ENCODE results near the gene FAM78B.

Gene FAM78B

GRCh38 chr1:166114419-166114818, 52.4 kb downstream of the FAM78B start:
- DNase-seq, result no peak

GRCh38 chr1:166113630-166114029, 53.2 kb downstream of the FAM78B start:
- no peak for DNase-seq

GRCh38 chr1:166113031-166113430, 53.8 kb downstream of the FAM78B start:
- DNase-seq, result no peak

DNA sequence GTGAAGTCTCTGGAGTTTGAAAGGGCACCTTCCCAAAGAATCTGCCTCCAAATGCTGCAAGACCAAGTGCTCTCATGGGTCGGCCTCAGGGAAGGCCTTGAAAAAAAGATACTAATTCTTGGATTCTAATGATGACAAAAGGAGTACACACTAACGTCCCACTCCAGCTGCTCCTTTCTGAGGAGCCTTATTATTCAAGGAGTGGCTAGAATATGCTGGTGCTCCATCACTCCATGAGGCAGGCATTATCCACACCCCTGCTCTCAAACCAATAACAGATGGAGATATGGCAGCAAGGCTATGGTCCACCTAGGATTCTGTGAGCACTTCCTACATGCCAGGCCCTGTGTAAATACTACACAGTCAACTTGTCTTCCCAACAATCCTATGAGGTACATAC, 54.4 kb downstream of the FAM78B start:
- no peak for DNase-seq

- no peak for DNase-seq
Measured at GRCh38 chr1:166111430-166111829, 55.4 kb downstream of the FAM78B start.

DNA sequence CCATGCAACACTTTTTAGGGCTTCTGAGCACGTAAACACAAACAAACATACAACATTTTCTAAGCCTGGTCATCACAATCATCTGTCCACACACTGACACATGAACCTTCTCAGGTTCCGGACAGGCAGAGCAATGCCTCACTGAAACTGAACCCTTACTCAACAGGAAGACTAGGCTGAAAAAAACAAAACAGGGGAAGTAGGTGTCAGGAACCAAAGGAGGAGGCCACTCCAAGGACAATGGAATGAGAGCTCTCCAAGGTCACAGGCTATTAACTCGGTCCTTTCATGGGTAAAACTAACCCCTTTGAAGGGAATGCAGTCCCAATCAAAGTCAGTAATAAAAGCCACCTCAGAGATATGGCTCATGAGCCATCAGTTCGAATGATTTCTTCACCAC, 76.6 kb downstream of the FAM78B start:
- no peak for DNase-seq

DNA sequence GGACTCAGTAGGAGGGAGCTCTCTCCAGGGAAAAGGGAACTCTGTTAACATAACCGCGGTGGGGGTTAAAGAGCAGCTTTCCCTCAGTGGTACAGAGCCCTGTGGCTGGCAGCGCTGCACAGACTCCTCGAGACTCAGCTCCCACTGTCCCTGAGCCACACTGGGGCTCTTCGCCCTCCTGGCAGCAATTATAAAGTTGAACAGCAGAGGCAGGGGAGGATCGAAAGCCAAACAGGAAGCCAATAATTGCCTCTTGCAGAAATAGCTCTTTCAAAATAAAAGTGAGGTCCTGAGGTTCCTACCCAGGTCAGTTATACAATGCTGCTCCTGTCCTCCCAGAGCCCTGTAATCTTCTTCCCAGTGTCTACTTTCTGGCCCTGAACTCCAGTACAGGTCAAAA, 77.0 kb downstream of the FAM78B start:
- DNase-seq, result no peak

DNA sequence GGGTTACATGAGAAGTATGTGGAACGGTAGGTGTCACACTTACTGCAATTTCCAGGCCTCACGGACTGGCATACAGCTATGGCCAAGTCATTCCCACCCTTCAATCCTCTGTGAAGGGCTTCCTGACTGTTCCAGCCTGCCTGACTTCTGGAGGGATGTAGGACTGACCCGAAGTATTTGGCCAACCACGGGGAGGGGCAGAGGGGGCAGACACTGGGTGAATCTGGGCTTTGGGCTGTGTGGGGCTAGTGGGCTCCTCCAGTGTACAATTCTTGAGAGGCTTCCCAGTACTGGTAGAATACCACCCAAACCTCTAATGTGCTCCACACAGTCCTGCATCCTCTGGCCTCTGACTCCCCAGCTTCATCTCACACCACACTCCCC, 78.2 kb downstream of the FAM78B start:
- no peak for DNase-seq

DNA sequence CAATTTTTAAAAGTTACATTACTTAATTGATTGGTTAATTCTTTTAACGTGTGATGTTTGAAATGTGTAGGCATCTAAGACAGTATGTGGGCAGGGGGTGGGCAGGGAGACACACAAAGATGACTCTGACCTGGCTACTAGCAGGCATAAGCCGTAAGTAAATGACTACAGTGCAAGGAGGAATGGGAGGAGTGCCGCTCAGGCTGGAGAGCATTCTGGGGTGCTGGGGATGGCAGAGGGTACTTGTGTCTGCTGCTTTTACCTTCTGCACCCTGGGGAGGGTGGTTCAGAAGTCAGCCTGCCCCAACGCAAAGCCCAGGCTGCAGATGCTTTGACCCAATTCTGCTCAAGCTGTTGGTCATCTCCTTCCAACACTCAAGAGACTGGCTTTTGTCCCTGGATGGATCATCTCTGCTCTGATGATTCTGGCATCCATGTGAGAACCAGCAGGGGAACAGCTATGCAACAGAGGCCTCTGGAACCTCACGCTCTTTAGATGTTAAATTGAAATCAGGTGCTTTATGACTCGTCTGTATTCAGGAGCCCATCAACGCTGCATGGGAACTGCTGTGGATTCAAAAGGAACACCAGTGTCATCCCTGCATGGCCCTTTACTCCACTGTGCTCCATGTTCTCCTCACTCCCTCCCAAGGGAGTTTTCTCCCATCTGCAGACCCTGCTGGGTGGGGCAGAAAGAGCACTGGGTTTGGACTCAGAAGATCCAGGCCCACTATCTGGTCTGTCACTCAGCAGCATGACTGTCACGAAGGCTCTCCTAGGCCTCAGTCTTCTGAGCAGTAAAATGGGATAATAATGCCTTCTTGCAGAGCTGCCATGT, 78.8 kb downstream of the FAM78B start:
- DNase-seq, result no peak

- DNase-seq, result no peak
Measured at GRCh38 chr1:166086113-166086883, 80.5 kb downstream of the FAM78B start.

DNA sequence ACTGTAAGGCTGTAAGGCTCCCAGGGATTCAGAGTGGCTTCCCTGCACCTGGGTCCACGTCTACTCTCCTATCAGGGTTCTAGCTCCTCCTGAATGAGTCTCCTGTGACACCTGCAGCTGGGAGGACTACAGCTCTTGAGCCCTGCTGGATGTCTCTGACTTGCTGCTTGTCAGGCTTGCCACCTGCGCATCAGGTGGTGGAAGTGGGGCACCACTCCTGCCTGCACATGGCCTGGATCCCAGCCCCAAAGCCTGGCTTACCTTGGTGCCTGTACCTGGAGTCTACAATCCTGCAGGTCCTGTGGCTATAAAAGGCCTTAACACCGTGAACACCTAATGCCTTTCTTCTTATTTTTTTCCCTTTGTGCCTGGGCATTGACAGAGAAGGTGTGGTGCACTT, 82.2 kb downstream of the FAM78B start:
- no peak for DNase-seq

DNA sequence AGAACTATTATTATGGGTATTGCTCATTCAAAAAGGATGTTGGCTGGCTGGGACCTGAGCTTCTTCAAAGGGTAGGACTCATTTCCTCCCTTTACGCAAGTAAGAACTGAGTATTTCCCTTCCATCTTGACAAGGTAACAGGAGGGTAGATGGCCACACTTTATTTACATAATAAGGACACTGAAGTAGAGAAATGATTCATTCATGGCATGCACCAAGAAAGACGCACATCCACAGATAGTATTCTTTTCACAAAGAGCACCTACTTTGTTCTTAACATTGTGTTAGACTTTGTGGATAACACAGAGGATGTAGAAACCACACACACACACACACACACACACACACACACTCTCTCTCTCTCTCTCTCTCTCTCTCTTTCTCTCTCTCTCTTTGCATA, 82.9 kb downstream of the FAM78B start:
- DNase-seq, result no peak

- DNase-seq, result no peak
Measured at GRCh38 chr1:166082601-166083000, 84.2 kb downstream of the FAM78B start.

GRCh38 chr1:166080967-166081870, 85.6 kb downstream of the FAM78B start:
- no peak for DNase-seq

- DNase-seq, result no peak
Measured at GRCh38 chr1:166080277-166080966, 86.4 kb downstream of the FAM78B start.

- DNase-seq, result no peak
Measured at GRCh38 chr1:166079276-166079675, 87.5 kb downstream of the FAM78B start.

DNA sequence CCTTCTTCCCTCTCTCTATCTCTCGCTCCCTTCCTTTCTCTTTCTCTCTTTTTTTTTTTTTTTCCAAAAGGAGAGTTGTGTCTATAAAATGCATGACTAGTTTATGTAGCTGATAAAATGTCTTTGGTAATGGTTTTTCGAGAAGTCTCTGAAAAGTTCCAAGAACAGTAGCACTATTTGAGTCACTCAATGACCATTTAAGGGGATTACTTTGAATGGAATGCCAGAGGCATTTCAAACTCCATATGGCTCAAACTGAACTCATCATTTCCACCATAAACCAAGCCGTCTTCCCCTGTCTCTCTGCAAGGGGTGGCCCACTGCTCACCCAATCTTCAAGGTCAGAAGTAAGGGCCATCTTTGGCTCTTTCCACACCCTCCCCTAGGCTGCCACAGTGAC, 93.3 kb downstream of the FAM78B start:
- no peak for DNase-seq

DNA sequence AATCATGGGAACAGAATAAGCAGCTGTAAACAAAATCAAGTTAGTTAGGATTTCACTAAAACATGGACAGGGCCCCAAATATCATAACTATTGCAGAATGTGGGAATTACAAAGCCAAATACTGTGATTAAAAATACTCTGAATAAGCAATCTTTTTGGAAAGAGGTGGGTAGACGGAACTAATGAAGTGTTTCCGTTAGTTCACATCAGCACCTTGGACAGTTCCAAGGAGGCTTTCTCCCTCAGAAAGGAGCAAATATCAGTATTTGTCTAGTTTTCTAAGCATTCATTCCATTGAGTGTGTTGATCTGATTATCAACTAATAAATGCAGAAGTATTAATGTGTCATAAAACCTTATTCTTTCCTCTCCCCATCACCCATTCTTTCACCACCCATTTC, 97.4 kb downstream of the FAM78B start:
- DNase-seq, result no peak

DNA sequence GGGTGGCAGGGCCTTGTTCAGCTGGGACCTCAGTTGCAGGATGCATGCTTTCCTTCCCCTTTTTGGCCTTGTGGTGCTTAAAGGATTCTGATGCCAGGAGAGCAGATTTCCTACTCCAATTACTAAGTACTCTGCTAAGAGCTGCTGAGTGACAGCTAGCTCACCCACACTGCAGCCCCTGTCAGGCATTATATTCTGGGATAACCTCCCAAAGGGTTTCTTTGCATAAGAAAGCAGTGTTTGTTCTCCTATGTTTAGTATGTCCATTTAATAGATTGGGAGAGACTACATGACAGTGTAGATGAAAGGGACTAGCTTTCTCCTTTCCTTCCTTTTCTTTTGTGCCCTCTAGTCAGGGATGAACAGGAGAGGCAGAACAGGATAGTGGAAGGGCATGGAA, 100.7 kb downstream of the FAM78B start:
- no peak for DNase-seq

DNA sequence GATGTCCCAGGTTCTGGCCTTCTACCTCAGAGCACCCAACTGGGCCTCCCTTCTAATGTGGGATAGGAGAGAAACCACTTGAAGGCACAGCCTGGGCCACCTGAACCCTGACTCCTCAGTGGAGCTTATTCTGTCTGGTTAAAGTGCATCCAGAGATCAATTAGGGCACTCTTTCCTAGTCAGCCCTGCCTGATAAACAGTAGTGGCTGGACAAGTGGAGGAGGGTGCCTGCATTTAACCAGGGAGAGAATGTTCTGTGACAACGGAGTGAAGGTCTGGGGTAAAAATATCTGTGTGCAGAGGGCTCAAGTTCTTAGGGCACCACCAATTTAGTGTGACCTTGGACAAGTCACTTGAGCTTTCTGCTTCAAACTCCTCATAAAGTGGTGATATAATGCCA, 101.8 kb downstream of the FAM78B start:
- DNase-seq, result no peak

DNA sequence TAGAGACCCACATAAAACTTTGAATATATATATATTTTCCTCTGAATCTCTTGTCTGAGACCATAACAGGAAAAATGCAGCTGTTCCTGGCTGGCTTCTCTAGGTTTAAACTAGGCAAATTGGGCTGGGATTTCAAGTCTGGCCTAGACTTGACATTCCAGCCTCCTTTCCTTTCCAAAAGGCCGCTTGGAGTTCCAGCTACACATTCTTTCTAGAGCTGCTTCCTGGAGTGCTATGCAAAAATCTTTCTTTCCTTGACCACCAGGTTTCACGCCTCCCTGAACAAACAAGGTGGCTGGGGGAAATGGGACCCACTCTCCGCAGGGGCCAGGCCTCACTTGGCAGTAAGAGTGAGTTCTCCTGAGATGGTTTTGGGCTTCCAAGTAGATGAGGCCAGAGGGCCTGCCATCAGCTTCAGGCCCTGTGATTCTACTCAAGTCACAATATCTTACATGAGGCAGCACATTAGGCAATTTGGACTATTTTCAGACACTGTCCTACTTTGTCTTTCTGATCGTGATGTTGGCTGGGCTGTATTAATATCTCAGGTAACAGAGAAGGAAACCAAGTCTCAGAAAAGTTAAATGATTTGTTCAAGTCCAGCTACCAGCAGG, 102.4 kb downstream of the FAM78B start:
- no peak for DNase-seq

DNA sequence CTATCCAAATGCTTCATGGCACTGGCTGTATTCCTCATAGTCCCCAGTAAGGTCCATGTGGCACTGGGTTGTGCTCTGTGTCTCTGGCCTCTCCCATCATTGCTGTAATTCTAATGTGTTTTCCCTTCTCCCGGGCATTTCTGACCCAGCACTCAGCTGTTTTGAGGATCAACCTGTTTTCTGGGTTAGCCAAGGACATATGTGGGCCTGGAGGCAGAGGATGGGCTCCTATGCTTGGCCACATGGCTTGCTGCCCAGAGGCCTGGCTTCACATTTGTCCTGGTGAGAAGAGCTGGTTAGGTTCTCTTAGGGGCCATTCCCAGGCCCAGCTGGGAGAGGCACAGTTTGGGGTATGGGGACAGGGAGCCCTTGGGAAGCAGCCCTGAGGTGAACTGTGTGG, 103.1 kb downstream of the FAM78B start:
- no peak for DNase-seq
